HUES64 (cell line): ENCODE data around the gene TUBB2B.
"Not testable (repeated sequence)": the region's sequence is repeated elsewhere in the genome, so short reads cannot be mapped to it uniquely, and the experiment has no call there.

Source experiments
- H3K27ac ChIP-seq: 2 replicates; pipeline ENCODE4 v1.7.0; 2013; ENCODE audit warnings: low read depth, low read length, inconsistent platforms
- H3K27me3 ChIP-seq: 2 replicates; pipeline ENCODE4 v1.6.1; 2013; ENCODE audit warnings: mild to moderate bottlenecking, low read length; ENCODE audit not compliant: insufficient read depth
- H3K36me3 ChIP-seq: 2 replicates; pipeline ENCODE4 v1.6.1; 2013; ENCODE audit warnings: mild to moderate bottlenecking, low read length; ENCODE audit not compliant: insufficient read depth
- H3K4me1 ChIP-seq: 2 replicates; pipeline ENCODE4 v1.6.1; 2013; ENCODE audit warnings: mild to moderate bottlenecking, low read length, moderate library complexity; ENCODE audit not compliant: insufficient read depth
- H3K4me3 ChIP-seq: 2 replicates; pipeline ENCODE4 v1.5.1; 2013; ENCODE audit warnings: mild to moderate bottlenecking, low read length, moderate library complexity
- H3K9ac ChIP-seq: 2 replicates; pipeline ENCODE4 v1.6.1; 2013; ENCODE audit warnings: mild to moderate bottlenecking, low read depth, low read length
- H3K9me3 ChIP-seq: 2 replicates; pipeline ENCODE4 v1.6.1; 2013; ENCODE audit warnings: low read depth, low read length; ENCODE audit not compliant: insufficient read depth
- WGBS: fragments of 150-250, 120-280 bp; methylation state at CpG from one replicate; pipeline ENCODE4 v1.1.7; 2013; ENCODE audit warnings: missing lambda C conversion rate; 5-methylcytosine and 5-hydroxymethylcytosine counted together

Gene TUBB2B

DNA sequence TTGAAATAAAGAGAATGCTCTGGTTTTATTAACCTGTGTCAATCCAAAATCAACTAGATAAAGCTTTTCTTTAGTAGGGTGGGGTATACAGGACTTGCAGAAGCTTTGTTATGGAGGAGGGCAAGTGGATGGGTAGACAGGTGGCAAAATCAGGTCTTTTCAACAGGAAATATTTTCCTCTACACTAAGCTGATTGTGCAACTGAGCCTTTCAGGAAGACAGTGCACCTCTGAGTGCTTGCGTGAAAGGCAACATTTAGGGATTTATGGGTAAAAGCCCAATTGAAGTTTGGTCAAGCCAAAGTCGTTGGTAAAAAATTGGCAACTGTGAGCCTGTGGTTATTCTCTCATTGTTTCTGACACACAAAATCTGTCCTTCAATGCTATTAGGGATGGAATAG lies 46.3 kb downstream of the TUBB2B start:
- WGBS, result 93% methylated on average over 2 of the region's 2 CpGs

DNA sequence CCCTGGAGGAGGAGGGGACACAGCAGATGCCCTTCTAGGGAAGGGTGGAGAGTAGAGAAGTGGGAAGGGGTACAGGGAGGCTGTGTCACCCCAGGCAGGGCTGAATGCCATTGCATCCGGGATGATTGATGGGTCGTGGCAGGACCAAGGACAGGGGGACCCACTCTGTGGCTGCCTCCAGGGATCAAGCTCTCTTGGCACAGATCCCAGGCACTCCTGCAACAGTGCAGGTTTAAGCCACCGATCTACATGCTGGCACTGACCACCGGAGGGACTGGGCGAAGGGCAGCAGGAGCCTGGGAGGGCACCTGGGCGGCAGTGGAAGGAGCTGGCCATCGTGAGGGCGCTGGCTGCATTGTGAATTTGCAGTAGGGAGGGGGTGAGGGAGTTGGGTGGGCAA lies 47.5 kb downstream of the TUBB2B start:
- not testable (repeated sequence) for H3K36me3 ChIP-seq, H3K9me3 ChIP-seq, H3K27ac ChIP-seq, H3K27me3 ChIP-seq, H3K9ac ChIP-seq
- Histone ChIP-seq H3K4me1 (peaks cover 17% of the 10 kb centered on the region), H3K4me3 (peak overlapping the region; percentile 42)
- 79% methylated on average over 5 of the region's 8 CpGs for WGBS

More for the DNA sequence above, 46.3 kb downstream of the TUBB2B start:
- Histone ChIP-seq H3K4me1 (peaks cover 5% of the 10 kb centered on the region), H3K4me3 (no peak overlapping the region), H3K27ac (no peak overlapping the region), H3K27me3 (no peaks in the 10 kb centered on the region), H3K36me3 (no peaks in the 10 kb centered on the region), H3K9ac (no peak overlapping the region), H3K9me3 (no peaks in the 10 kb centered on the region)

DNA sequence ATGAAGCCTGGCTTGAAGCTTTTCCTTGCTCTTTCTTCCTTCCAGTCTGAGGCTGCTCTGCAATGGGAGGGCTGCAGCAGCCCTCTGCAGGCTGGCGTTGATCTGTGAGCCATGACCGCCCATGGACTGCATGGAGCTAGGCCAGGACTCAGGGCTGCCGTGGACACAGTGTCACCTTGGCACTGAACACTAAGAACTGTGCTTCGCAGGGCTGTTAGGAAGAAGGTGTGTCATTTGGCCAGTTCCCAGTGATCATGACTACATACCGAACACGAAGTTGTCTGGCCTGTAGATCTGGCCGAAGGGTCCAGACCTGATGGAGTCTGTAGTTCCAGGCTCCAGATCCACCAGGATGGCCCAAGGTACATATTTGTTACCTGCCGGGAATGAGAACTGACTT lies 48.8 kb downstream of the TUBB2B start:
- not testable (repeated sequence) for H3K27me3 ChIP-seq, H3K9me3 ChIP-seq, H3K4me3 ChIP-seq, H3K27ac ChIP-seq, H3K36me3 ChIP-seq, H3K9ac ChIP-seq
- 97% methylated on average over 8 of the region's 8 CpGs for WGBS
- H3K4me1 ChIP-seq, result peaks cover 17% of the 10 kb centered on the region

DNA sequence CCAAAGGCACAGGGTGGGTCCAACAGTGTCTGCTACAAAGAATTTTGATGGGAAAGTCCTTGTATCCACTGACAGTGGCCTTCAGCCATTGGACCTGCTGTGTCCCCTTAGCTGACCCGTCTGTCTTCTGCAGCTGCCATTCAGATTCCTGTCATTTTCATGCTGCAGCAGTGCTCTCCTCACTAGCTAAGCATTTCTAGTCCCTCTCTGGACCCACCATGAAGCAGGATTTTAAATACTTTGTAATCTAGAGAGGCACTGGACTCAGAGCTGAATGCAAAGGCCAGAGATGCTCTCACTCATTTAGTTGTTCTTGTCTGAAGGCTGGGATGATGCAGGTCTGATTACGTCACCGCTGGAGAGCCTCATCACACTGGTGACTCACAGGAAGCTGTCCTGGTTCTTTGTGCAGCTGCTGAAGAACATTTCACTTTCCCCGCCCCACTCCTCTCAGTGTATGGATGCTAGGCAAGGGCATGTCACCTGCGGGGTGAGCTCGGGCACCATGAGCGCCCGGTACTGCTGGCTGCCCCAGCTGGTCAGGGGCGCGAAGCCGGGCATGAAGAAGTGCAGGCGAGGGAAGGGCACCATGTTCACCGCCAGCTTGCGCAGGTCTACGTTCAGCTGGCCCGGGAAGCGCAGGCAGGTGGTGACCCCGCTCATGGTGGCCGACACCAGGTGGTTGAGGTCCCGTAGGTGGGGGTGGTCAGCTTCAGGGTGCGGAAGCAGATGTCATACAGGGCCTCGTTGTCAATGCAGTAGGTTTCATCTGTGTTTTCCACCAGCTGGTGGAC lies 50.7 kb downstream of the TUBB2B start:
- no peaks in the 10 kb centered on the region for H3K27me3 ChIP-seq
- no peak overlapping the region for H3K9ac ChIP-seq
- H3K36me3 ChIP-seq, result no peaks in the 10 kb centered on the region
- 92% methylated on average over 22 of the region's 22 CpGs for WGBS
- H3K27ac ChIP-seq, result no peak overlapping the region
- H3K4me3 ChIP-seq, result no peak overlapping the region
- H3K9me3 ChIP-seq, result no peaks in the 10 kb centered on the region
- H3K4me1 ChIP-seq, result peaks cover 17% of the 10 kb centered on the region

DNA sequence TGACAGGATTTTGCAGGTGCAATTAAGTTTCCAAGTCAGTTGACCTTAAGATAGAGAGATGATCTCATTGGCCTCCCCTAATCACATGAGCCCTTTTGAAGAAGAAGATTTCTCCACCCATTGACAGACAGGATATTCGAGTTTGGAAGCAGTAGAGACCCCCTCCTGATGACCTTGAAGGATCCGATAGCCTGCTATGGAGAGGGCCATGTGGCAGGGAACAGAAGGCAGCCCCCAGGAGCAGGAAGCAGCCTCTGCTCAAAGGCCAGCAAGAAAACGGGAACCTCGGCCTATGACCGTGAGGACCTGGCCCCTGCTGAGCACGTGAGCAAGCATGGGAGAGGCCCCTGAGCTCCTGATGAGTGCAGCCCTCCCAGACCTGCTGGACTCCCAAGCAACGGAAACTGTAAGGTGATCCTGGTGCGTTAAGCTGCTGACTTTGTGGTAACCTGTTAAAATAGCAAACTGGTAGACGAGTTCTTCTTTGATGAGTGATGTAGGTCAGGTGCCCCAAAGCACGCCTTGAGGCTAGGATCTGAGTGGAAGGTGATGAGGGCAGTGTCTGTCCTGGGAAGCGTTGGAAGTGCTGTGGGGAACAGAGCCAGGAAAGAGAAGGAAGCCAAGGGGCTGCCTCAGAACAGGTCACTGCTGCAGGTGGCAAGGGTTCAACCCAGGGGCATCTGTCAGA lies 51.6 kb downstream of the TUBB2B start:
- H3K9me3 ChIP-seq, result no peaks in the 10 kb centered on the region
- H3K27ac ChIP-seq, result no peak overlapping the region
- 77% methylated on average over 11 of the region's 11 CpGs for WGBS
- peaks cover 17% of the 10 kb centered on the region for H3K4me1 ChIP-seq
- H3K4me3 ChIP-seq, result no peak overlapping the region
- H3K36me3 ChIP-seq, result no peaks in the 10 kb centered on the region
- H3K27me3 ChIP-seq, result no peaks in the 10 kb centered on the region
- no peak overlapping the region for H3K9ac ChIP-seq
